WTC11 (cell line): Measurements from ENCODE around the gene DDX5. TPM values are rescaled to one million over a fixed set of nuclear protein-coding genes. Genes with fewer than 3 reads are reported as not detected.
"Not testable (repeated sequence)": the region's sequence is repeated elsewhere in the genome, so short reads cannot be mapped to it uniquely, and the experiment has no call there.

Experiments
- ATAC-seq: fragments of 200-7000 bp; cut with Tn5 transposase; 2 replicates; pipeline ENCODE4 v1.10.0; 2021; ENCODE audit warnings: mild to moderate bottlenecking, moderate library complexity
- CTCF ChIA-PET: fragments of 300-600 bp; sonication (Branson Sonifier 250); formaldehyde crosslinking; loops from one replicate; lab custom pipeline; 2021; ENCODE audit warnings: antibody characterized with exemption; lab: Charles Lee
- POLR2A ChIA-PET: fragments of 350-600 bp; sonication (Branson Sonifier 250); formaldehyde crosslinking; loops from one replicate; lab custom pipeline; 2021; ENCODE audit warnings: antibody characterized with exemption; lab: Charles Lee
- DNase-seq: peaks from one replicate; pipeline ENCODE4 v3.0.0; 2021; ENCODE audit warnings: low spot score
- H3K27ac Mint-ChIP-seq: 2 replicates; pipeline ENCODE4 v1.8.0; 2021; ENCODE audit warnings: mixed read lengths
- H3K27me3 Mint-ChIP-seq: 2 replicates; pipeline ENCODE4 v1.8.0; 2021; ENCODE audit warnings: low read depth, mild to moderate bottlenecking, moderate library complexity, mixed read lengths
- H3K36me3 Mint-ChIP-seq: 2 replicates; pipeline ENCODE4 v1.8.0; 2021; ENCODE audit warnings: mixed read lengths
- H3K4me1 Mint-ChIP-seq: 2 replicates; pipeline ENCODE4 v1.8.0; 2022; ENCODE audit warnings: mixed read lengths
- H3K4me3 Mint-ChIP-seq: 2 replicates; pipeline ENCODE4 v1.8.0; 2021; ENCODE audit warnings: mild to moderate bottlenecking, moderate library complexity, mixed read lengths
- H3K9me3 Mint-ChIP-seq: 2 replicates; pipeline ENCODE4 v1.8.0; 2021; ENCODE audit warnings: mixed read lengths
- ARID4B ChIP-seq: sonication (generic); formaldehyde crosslinking; IDR thresholded peaks from 2 replicates; pipeline ENCODE4 v1.8.0; 2023; ENCODE audit warnings: missing genetic modification reagents, mild to moderate bottlenecking, borderline replicate concordance
- CBFB ChIP-seq: sonication (generic); formaldehyde crosslinking; IDR thresholded peaks from 2 replicates; pipeline ENCODE4 v1.8.1; 2022; ENCODE audit warnings: mild to moderate bottlenecking, low read depth, missing genetic modification reagents
- FOXK1 ChIP-seq: sonication (generic); formaldehyde crosslinking; IDR thresholded peaks from 2 replicates; pipeline ENCODE4 v1.8.0; 2022; ENCODE audit warnings: mild to moderate bottlenecking, moderate library complexity, missing genetic modification reagents
- GABPB1 ChIP-seq: sonication (generic); formaldehyde crosslinking; IDR thresholded peaks from 2 replicates; pipeline ENCODE4 v1.8.1; 2023; ENCODE audit warnings: mild to moderate bottlenecking, missing genetic modification reagents
- HMGA2 ChIP-seq: fragments of 250-450 bp; sonication (Bioruptor Pico); IDR thresholded peaks from 2 replicates; pipeline ENCODE4 v1.4.0; 2021; ENCODE audit warnings: mild to moderate bottlenecking, moderate library complexity
- NFYB ChIP-seq: sonication (generic); formaldehyde crosslinking; conservative IDR thresholded peaks from 2 replicates; pipeline ENCODE4 v1.8.0; 2022; ENCODE audit warnings: low read depth, missing genetic modification reagents
- RORB ChIP-seq: fragments of 250-450 bp; sonication (Bioruptor Pico); IDR thresholded peaks from 2 replicates; pipeline ENCODE4 v1.9.0; 2021; ENCODE audit warnings: mild to moderate bottlenecking
- SP1 ChIP-seq: sonication (generic); formaldehyde crosslinking; conservative IDR thresholded peaks from 2 replicates; pipeline ENCODE4 v1.8.1; 2022; ENCODE audit warnings: missing genetic modification reagents
- ZBTB21 ChIP-seq: sonication (generic); formaldehyde crosslinking; IDR thresholded peaks from 2 replicates; pipeline ENCODE4 v1.8.1; 2023; ENCODE audit warnings: mild to moderate bottlenecking, missing genetic modification reagents, borderline replicate concordance
- ZNF121 ChIP-seq: sonication (generic); formaldehyde crosslinking; IDR thresholded peaks from 2 replicates; pipeline ENCODE4 v1.8.0; 2023; ENCODE audit warnings: missing genetic modification reagents
- ZNF263 ChIP-seq: sonication (generic); formaldehyde crosslinking; IDR thresholded peaks from 2 replicates; pipeline ENCODE4 v1.8.1; 2022; ENCODE audit warnings: low read depth, mild to moderate bottlenecking, moderate library complexity, missing genetic modification reagents
- ZNF532 ChIP-seq: fragments of 250-450 bp; sonication (Bioruptor Pico); IDR thresholded peaks from 2 replicates; pipeline ENCODE4 v1.9.0; 2021; ENCODE audit warnings: mild to moderate bottlenecking, borderline replicate concordance
- ZNF671 ChIP-seq: fragments of 250-450 bp; sonication (Bioruptor Pico); IDR thresholded peaks from 2 replicates; pipeline ENCODE4 v1.8.0; 2021; ENCODE audit warnings: mild to moderate bottlenecking
- total RNA-seq: library from RNA; stranded (reverse); gene quantifications from 3 replicates; pipeline ENCODE4 v1.2.3, GENCODE V29; 2021
- TF ChIP-seq, protein P1 (sequence below): sonication (generic); formaldehyde crosslinking; conservative IDR thresholded peaks from 2 replicates; pipeline ENCODE4 v1.8.1; 2022; ENCODE audit warnings: mild to moderate bottlenecking, missing genetic modification reagents
- TF ChIP-seq, protein P2 (sequence below): sonication (generic); formaldehyde crosslinking; IDR thresholded peaks from 2 replicates; pipeline ENCODE4 v1.8.1; 2023; ENCODE audit warnings: mild to moderate bottlenecking, missing genetic modification reagents
- TF ChIP-seq, protein P3 (sequence below): sonication (generic); formaldehyde crosslinking; IDR thresholded peaks from 2 replicates; pipeline ENCODE4 v1.8.1; 2023; ENCODE audit warnings: mild to moderate bottlenecking, missing genetic modification reagents, moderate library complexity

The DDX5 gene
- total RNA-seq, 1 experiment from 2014 or later: 612 TPM

DNA sequence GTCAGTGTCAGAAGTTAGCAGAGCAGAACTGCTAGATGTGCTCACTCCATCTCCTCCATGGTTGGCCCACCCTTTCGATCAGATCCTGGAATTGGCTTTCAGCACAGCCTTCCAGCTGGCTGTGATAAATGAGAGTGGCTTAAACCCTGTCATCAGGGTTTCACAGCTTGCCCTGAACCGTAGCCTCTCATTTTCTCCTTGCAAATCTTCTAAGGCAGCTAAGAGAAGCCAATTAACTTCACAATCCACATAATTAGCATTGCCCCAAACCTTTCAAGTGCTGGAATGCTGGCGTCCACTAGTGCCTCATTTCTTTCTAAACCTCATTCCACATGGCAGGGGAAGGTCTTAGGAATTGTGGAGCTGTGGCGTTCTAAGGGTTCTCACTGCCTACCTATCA lies 35.5 kb downstream of the DDX5 start (continued):
- TF ChIP-seq ARID4B (CRISPR knock-in tag) (no peak), ZNF671 (CRISPR knock-in tag) (no peak), ZNF532 (CRISPR knock-in tag) (no peak)
- TF ChIP-seq, protein P1, sequence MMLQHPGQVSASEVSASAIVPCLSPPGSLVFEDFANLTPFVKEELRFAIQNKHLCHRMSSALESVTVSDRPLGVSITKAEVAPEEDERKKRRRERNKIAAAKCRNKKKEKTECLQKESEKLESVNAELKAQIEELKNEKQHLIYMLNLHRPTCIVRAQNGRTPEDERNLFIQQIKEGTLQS (CRISPR knock-in tag): no peak

DNA sequence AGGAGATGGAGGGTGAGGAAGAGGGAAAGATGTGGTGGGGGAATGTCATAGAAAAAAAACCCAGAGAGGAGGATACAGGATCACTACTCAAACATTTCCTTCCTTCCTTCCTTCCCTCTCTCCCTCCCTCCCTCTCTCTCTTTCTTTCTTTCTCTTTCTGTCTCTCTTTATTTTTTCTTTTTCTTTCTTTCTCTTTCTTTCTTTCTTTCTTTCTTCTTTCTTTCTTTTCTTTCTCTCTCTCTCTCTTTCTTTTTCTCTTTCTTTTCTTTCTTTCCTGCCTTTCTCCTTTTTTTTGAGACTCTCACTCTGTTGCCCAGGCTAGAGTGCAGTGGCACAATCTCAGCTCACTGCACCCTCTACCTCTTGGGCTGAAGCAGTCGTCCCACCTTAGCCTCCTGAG lies 39.3 kb downstream of the DDX5 start:
- H3K27me3 Mint-ChIP-seq, H3K9me3 Mint-ChIP-seq, ATAC-seq, H3K36me3 Mint-ChIP-seq, POLR2A ChIA-PET, DNase-seq, H3K27ac Mint-ChIP-seq, H3K4me3 Mint-ChIP-seq: not testable (repeated sequence)
- CTCF ChIA-PET: interaction anchor here (1.0 kb wide), 1 partner anchor 47 kb away, joined by 3 read pairs; no protein-coding TSS in a partner anchor
- H3K4me1 Mint-ChIP-seq: peaks cover 26% of the 10 kb centered on the region

- no peaks in the 10 kb centered on the region for H3K9me3 Mint-ChIP-seq
- POLR2A ChIA-PET: no interaction called here
- H3K36me3 Mint-ChIP-seq: no peaks in the 10 kb centered on the region
- CTCF ChIA-PET: interaction anchor here (1.0 kb wide), 1 partner anchor 46 kb away, joined by 3 read pairs; no protein-coding TSS in a partner anchor
- no peak overlapping the region for H3K27ac Mint-ChIP-seq
- TF ChIP-seq ZBTB21 (CRISPR knock-in tag) (no peak), NFYB (no peak), FOXK1 (CRISPR knock-in tag) (no peak), HMGA2 (CRISPR knock-in tag) (no peak), ZNF121 (no peak), SP1 (no peak), GABPB1 (CRISPR knock-in tag) (no peak), ZNF263 (no peak), RORB (CRISPR knock-in tag) (no peak), CBFB (CRISPR knock-in tag) (no peak)
- TF ChIP-seq, protein P2, sequence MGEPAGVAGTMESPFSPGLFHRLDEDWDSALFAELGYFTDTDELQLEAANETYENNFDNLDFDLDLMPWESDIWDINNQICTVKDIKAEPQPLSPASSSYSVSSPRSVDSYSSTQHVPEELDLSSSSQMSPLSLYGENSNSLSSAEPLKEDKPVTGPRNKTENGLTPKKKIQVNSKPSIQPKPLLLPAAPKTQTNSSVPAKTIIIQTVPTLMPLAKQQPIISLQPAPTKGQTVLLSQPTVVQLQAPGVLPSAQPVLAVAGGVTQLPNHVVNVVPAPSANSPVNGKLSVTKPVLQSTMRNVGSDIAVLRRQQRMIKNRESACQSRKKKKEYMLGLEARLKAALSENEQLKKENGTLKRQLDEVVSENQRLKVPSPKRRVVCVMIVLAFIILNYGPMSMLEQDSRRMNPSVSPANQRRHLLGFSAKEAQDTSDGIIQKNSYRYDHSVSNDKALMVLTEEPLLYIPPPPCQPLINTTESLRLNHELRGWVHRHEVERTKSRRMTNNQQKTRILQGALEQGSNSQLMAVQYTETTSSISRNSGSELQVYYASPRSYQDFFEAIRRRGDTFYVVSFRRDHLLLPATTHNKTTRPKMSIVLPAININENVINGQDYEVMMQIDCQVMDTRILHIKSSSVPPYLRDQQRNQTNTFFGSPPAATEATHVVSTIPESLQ (CRISPR knock-in tag): no peak
- TF ChIP-seq, protein P3, sequence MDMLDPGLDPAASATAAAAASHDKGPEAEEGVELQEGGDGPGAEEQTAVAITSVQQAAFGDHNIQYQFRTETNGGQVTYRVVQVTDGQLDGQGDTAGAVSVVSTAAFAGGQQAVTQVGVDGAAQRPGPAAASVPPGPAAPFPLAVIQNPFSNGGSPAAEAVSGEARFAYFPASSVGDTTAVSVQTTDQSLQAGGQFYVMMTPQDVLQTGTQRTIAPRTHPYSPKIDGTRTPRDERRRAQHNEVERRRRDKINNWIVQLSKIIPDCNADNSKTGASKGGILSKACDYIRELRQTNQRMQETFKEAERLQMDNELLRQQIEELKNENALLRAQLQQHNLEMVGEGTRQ (CRISPR knock-in tag): no peak
- DNase-seq (no peak), ATAC-seq (peak; percentile 16; the same call in 1 of the 2 replicates)
- H3K4me3 Mint-ChIP-seq: no peak overlapping the region
- no peaks in the 10 kb centered on the region; the same call in 1 of the 2 replicates for H3K27me3 Mint-ChIP-seq
- peaks cover 22% of the 10 kb centered on the region for H3K4me1 Mint-ChIP-seq
Observed at GRCh38 chr17:64466019-64466735, 39.9 kb downstream of the DDX5 start.
